Measurements from ENCODE around the gene PNPLA1.

The PNPLA1 gene

GRCh38 chr6:36235309-36235708, 34.6 kb upstream of the PNPLA1 start:
- no peak overlapping the region for H3K4me3 ChIP-seq (ENCODE audit: low read depth, low read length)
- H3K27me3 ChIP-seq (ENCODE audit: control insufficient read depth, insufficient read depth, low read length), result no peaks in the 10 kb centered on the region
- no peaks in the 10 kb centered on the region for H3K9me3 ChIP-seq (ENCODE audit: control insufficient read depth, insufficient read depth, low read length)
- H3K4me1 ChIP-seq (ENCODE audit: control insufficient read depth, insufficient read depth, low read length), result no peaks in the 10 kb centered on the region
- peaks cover 7% of the 10 kb centered on the region for H3K36me3 ChIP-seq (ENCODE audit: control insufficient read depth, insufficient read depth, low read length)
- H3K9ac ChIP-seq (ENCODE audit: low read depth, low read length), result no peak overlapping the region

- no peaks in the 10 kb centered on the region for H3K4me1 ChIP-seq (ENCODE audit: control insufficient read depth, insufficient read depth, low read length)
- H3K36me3 ChIP-seq (ENCODE audit: control insufficient read depth, insufficient read depth, low read length), result peaks cover 1% of the 10 kb centered on the region
- no peak overlapping the region for H3K4me3 ChIP-seq (ENCODE audit: low read depth, low read length)
- H3K9me3 ChIP-seq (ENCODE audit: control insufficient read depth, insufficient read depth, low read length), result no peaks in the 10 kb centered on the region
- no peaks in the 10 kb centered on the region for H3K27me3 ChIP-seq (ENCODE audit: control insufficient read depth, insufficient read depth, low read length)
- H3K9ac ChIP-seq (ENCODE audit: low read depth, low read length), result no peak overlapping the region
These were observed 34.0 kb upstream of the PNPLA1 start for GRCh38 chr6:36235862-36236261.

GRCh38 chr6:36239774-36240173, 30.1 kb upstream of the PNPLA1 start:
- no peak overlapping the region for H3K4me3 ChIP-seq (ENCODE audit: low read depth, low read length)
- peaks cover 14% of the 10 kb centered on the region for H3K4me1 ChIP-seq (ENCODE audit: control insufficient read depth, insufficient read depth, low read length)
- H3K36me3 ChIP-seq (ENCODE audit: control insufficient read depth, insufficient read depth, low read length), result no peaks in the 10 kb centered on the region

GRCh38 chr6:36241728-36242127, 28.1 kb upstream of the PNPLA1 start:
- H3K4me1 ChIP-seq (ENCODE audit: control insufficient read depth, insufficient read depth, low read length), result peaks cover 21% of the 10 kb centered on the region

More at GRCh38 chr6:36239774-36240173, 30.1 kb upstream of the PNPLA1 start:
- no peaks in the 10 kb centered on the region for H3K9me3 ChIP-seq (ENCODE audit: control insufficient read depth, insufficient read depth, low read length)
- no peaks in the 10 kb centered on the region for H3K27me3 ChIP-seq (ENCODE audit: control insufficient read depth, insufficient read depth, low read length)
- no peak overlapping the region for H3K9ac ChIP-seq (ENCODE audit: low read depth, low read length)

GRCh38 chr6:36242161-36242560, 27.7 kb upstream of the PNPLA1 start:
- Histone ChIP-seq H3K27me3 (ENCODE audit: control insufficient read depth, insufficient read depth, low read length) (no peaks in the 10 kb centered on the region), H3K4me1 (ENCODE audit: control insufficient read depth, insufficient read depth, low read length) (peaks cover 21% of the 10 kb centered on the region), H3K9ac (ENCODE audit: low read depth, low read length) (no peak overlapping the region), H3K9me3 (ENCODE audit: control insufficient read depth, insufficient read depth, low read length) (no peaks in the 10 kb centered on the region), H3K4me3 (ENCODE audit: low read depth, low read length) (no peak overlapping the region), H3K36me3 (ENCODE audit: control insufficient read depth, insufficient read depth, low read length) (no peaks in the 10 kb centered on the region)

More at GRCh38 chr6:36241728-36242127, 28.1 kb upstream of the PNPLA1 start:
- Histone ChIP-seq H3K9me3 (ENCODE audit: control insufficient read depth, insufficient read depth, low read length) (no peaks in the 10 kb centered on the region), H3K27me3 (ENCODE audit: control insufficient read depth, insufficient read depth, low read length) (no peaks in the 10 kb centered on the region), H3K36me3 (ENCODE audit: control insufficient read depth, insufficient read depth, low read length) (no peaks in the 10 kb centered on the region), H3K4me3 (ENCODE audit: low read depth, low read length) (no peak overlapping the region), H3K9ac (ENCODE audit: low read depth, low read length) (no peak overlapping the region)

GRCh38 chr6:36242626-36243025, 27.2 kb upstream of the PNPLA1 start:
- Histone ChIP-seq H3K27me3 (ENCODE audit: control insufficient read depth, insufficient read depth, low read length) (no peaks in the 10 kb centered on the region), H3K36me3 (ENCODE audit: control insufficient read depth, insufficient read depth, low read length) (no peaks in the 10 kb centered on the region), H3K4me1 (ENCODE audit: control insufficient read depth, insufficient read depth, low read length) (peaks cover 21% of the 10 kb centered on the region), H3K9me3 (ENCODE audit: control insufficient read depth, insufficient read depth, low read length) (no peaks in the 10 kb centered on the region), H3K9ac (ENCODE audit: low read depth, low read length) (no peak overlapping the region), H3K4me3 (ENCODE audit: low read depth, low read length) (no peak overlapping the region)

- Histone ChIP-seq H3K9me3 (ENCODE audit: control insufficient read depth, insufficient read depth, low read length) (no peaks in the 10 kb centered on the region), H3K27me3 (ENCODE audit: control insufficient read depth, insufficient read depth, low read length) (no peaks in the 10 kb centered on the region), H3K36me3 (ENCODE audit: control insufficient read depth, insufficient read depth, low read length) (no peaks in the 10 kb centered on the region), H3K4me1 (ENCODE audit: control insufficient read depth, insufficient read depth, low read length) (peaks cover 21% of the 10 kb centered on the region), H3K4me3 (ENCODE audit: low read depth, low read length) (no peak overlapping the region), H3K9ac (ENCODE audit: low read depth, low read length) (no peak overlapping the region)
These were observed 26.2 kb upstream of the PNPLA1 start for GRCh38 chr6:36243562-36244212.

GRCh38 chr6:36244641-36245280, 25.1 kb upstream of the PNPLA1 start:
- no peak overlapping the region for H3K4me3 ChIP-seq (ENCODE audit: low read depth, low read length)
- H3K27me3 ChIP-seq (ENCODE audit: control insufficient read depth, insufficient read depth, low read length), result no peaks in the 10 kb centered on the region
- no peaks in the 10 kb centered on the region for H3K36me3 ChIP-seq (ENCODE audit: control insufficient read depth, insufficient read depth, low read length)
- no peaks in the 10 kb centered on the region for H3K9me3 ChIP-seq (ENCODE audit: control insufficient read depth, insufficient read depth, low read length)
- H3K4me1 ChIP-seq (ENCODE audit: control insufficient read depth, insufficient read depth, low read length), result peaks cover 21% of the 10 kb centered on the region
- H3K9ac ChIP-seq (ENCODE audit: low read depth, low read length), result no peak overlapping the region

GRCh38 chr6:36245572-36246061, 24.2 kb upstream of the PNPLA1 start:
- Histone ChIP-seq H3K9ac (ENCODE audit: low read depth, low read length) (no peak overlapping the region), H3K9me3 (ENCODE audit: control insufficient read depth, insufficient read depth, low read length) (no peaks in the 10 kb centered on the region), H3K36me3 (ENCODE audit: control insufficient read depth, insufficient read depth, low read length) (no peaks in the 10 kb centered on the region), H3K27me3 (ENCODE audit: control insufficient read depth, insufficient read depth, low read length) (no peaks in the 10 kb centered on the region), H3K4me1 (ENCODE audit: control insufficient read depth, insufficient read depth, low read length) (peaks cover 21% of the 10 kb centered on the region), H3K4me3 (ENCODE audit: low read depth, low read length) (no peak overlapping the region)

- Histone ChIP-seq H3K4me1 (ENCODE audit: control insufficient read depth, insufficient read depth, low read length) (peaks cover 21% of the 10 kb centered on the region), H3K9ac (ENCODE audit: low read depth, low read length) (no peak overlapping the region), H3K4me3 (ENCODE audit: low read depth, low read length) (no peak overlapping the region), H3K9me3 (ENCODE audit: control insufficient read depth, insufficient read depth, low read length) (no peaks in the 10 kb centered on the region), H3K36me3 (ENCODE audit: control insufficient read depth, insufficient read depth, low read length) (no peaks in the 10 kb centered on the region), H3K27me3 (ENCODE audit: control insufficient read depth, insufficient read depth, low read length) (no peaks in the 10 kb centered on the region)
These were observed 23.2 kb upstream of the PNPLA1 start for GRCh38 chr6:36246506-36247268.

GRCh38 chr6:36247693-36248092, 22.2 kb upstream of the PNPLA1 start:
- Histone ChIP-seq H3K27me3 (ENCODE audit: control insufficient read depth, insufficient read depth, low read length) (no peaks in the 10 kb centered on the region), H3K9ac (ENCODE audit: low read depth, low read length) (no peak overlapping the region), H3K9me3 (ENCODE audit: control insufficient read depth, insufficient read depth, low read length) (no peaks in the 10 kb centered on the region), H3K36me3 (ENCODE audit: control insufficient read depth, insufficient read depth, low read length) (no peaks in the 10 kb centered on the region), H3K4me3 (ENCODE audit: low read depth, low read length) (no peak overlapping the region), H3K4me1 (ENCODE audit: control insufficient read depth, insufficient read depth, low read length) (peaks cover 21% of the 10 kb centered on the region)
